Left renal cortex interstitium (tissue), 4 donors: ENCODE measurements around the gene SUDS3. TPM values are rescaled to one million over a fixed set of nuclear protein-coding genes. Genes with fewer than 3 reads are reported as not detected.

ENCODE experiments used
- DNase-seq, 4 donors: peaks; one replicate each; pipeline ENCODE4 v3.0.0-alpha.2; 2013; ENCODE audit warnings: low read depth in 4 of 4, low spot score in 2 of 4, missing footprints in 1 of 4
- polyA plus RNA-seq, 4 donors: library from polyadenylated mRNA; unstranded; fragments of 120-200 nt; gene quantifications; one replicate each; pipeline ENCODE4 v1.2.1, GENCODE V29; 2013; ENCODE audit not compliant: insufficient read length in 4 of 4

SUDS3 gene
- polyA plus RNA-seq, 4 donors, result 42.2 to 55.8 (median 46.8) TPM

- DNase-seq, result no peak
Observed at GRCh38 chr12:118356809-118357256, 19.5 kb upstream of the SUDS3 start.

GRCh38 chr12:118357257-118358007 lies 18.9 kb upstream of the SUDS3 start:
- no peak for DNase-seq

GRCh38 chr12:118358008-118358359 lies 18.4 kb upstream of the SUDS3 start:
- DNase-seq, result no peak

- no peak for DNase-seq
Observed at GRCh38 chr12:118358612-118359540, 17.5 kb upstream of the SUDS3 start.

GRCh38 chr12:118359541-118359915 lies 16.8 kb upstream of the SUDS3 start:
- DNase-seq, result no peak

- no peak for DNase-seq
Observed at GRCh38 chr12:118361092-118361404, 15.3 kb upstream of the SUDS3 start.

GRCh38 chr12:118361889-118362288 lies 14.5 kb upstream of the SUDS3 start:
- DNase-seq, result no peak

- DNase-seq, result no peak
Observed at GRCh38 chr12:118368821-118369220, 7.5 kb upstream of the SUDS3 start.

GRCh38 chr12:118370601-118371000 lies 5.8 kb upstream of the SUDS3 start:
- DNase-seq, result no peak

- DNase-seq, result no peak
Observed at GRCh38 chr12:118371321-118372282, 4.8 kb upstream of the SUDS3 start.

GRCh38 chr12:118372541-118373495 lies 3.5 kb upstream of the SUDS3 start, which contains the start of gene TAOK3:
TSS of gene TAOK3 (minus strand) at chr12:118372907. CDS start at chr12:118255567, 117,340 bp downstream.
- peak in 3 of 4 donors; percentile 84 to 93 (median 89) for DNase-seq

GRCh38 chr12:118373616-118374015 lies 2.7 kb upstream of the SUDS3 start:
- DNase-seq, result no peak

- no peak for DNase-seq
Observed at GRCh38 chr12:118374126-118374725, 2.1 kb upstream of the SUDS3 start.

GRCh38 chr12:118374909-118375308 lies 1.4 kb upstream of the SUDS3 start:
- DNase-seq, result no peak

- DNase-seq, result no peak
Observed at GRCh38 chr12:118375348-118375747, 1.0 kb upstream of the SUDS3 start.

GRCh38 chr12:118377021-118377883 lies 897 bp downstream of the SUDS3 start:
- DNase-seq, result no peak

GRCh38 chr12:118377884-118378470 lies 1.6 kb downstream of the SUDS3 start:
- DNase-seq, result no peak

GRCh38 chr12:118391424-118391823 lies 15.1 kb downstream of the SUDS3 start:
- DNase-seq, result no peak
